GM18951 (cell line): ENCODE measurements around the gene OR2A7.
"Not testable (repeated sequence)": the region's sequence is repeated elsewhere in the genome, so short reads cannot be mapped to it uniquely, and the experiment has no call there.

Experiments
- in situ Hi-C: fragments of 300-500 bp; cut with MboI; formaldehyde crosslinking; loops from one replicate; pipeline ENCODE4 v1.12.0; 2022; ENCODE audit warnings: low sequenced_read_pairs, mixed read lengths, inconsistent platforms; ENCODE audit not compliant: unreplicated experiment

The OR2A7 gene, protein sequence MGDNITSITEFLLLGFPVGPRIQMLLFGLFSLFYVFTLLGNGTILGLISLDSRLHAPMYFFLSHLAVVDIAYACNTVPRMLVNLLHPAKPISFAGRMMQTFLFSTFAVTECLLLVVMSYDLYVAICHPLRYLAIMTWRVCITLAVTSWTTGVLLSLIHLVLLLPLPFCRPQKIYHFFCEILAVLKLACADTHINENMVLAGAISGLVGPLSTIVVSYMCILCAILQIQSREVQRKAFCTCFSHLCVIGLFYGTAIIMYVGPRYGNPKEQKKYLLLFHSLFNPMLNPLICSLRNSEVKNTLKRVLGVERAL

DNA sequence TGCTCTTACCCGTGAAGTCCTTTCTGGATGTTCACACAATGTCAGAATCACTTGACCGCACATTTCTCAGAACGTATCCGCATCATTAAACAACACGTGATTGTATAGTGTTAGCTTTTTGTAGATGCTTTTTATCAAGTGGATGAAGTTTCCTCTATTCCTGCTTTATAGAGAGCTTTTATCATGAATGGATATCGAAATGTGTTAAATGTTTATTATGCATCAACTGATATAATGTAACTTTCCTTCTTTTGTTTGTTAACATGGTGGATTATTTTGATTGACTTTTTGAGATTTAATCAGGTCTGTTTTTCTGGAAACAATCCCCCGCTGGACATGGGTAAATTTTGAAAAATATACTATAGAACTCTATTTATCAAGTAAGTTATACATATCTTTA, at the start of gene OR2A7:
Gene OR2A7 (minus strand): TSS at position 101 of the 400 bp plus-strand sequence. CDS start 5,164 bp downstream, outside the sequence.
- in situ Hi-C loops = not testable (repeated sequence)

DNA sequence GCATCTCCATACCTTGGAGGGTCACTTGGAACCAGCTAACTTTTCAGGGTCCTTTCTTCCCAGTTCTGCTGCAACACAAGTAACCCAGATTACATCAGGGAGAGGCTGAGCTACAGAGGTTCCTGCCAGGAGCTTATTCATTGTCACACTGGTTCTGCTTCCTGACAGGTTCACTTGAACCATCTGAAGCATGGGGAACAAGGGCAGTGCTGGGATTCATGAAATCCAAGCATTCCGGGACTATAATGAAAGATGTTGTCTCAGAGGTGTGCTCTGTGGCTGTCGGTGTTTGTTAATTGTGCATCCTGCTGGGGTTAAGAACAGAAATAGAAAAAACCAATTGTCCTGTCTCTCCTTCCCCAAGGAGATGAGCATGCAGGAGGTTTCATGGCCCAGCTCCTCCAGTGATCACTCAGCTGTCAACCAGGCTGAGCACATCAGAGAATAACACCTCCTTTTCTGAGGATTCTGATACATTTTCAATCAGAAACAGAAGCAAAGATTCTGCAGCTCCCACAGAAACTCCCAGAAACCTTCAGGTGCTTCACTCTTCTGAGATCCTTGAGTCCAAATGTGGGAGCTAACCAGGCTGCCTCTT, 47.4 kb upstream of the OR2A7 start, which contains the start of gene OR2A1:
Gene OR2A1 (plus strand): TSS at position 548 of the 598 bp plus-strand sequence. CDS start 5,706 bp downstream, outside the sequence.
- in situ Hi-C loops = not testable (repeated sequence)

DNA sequence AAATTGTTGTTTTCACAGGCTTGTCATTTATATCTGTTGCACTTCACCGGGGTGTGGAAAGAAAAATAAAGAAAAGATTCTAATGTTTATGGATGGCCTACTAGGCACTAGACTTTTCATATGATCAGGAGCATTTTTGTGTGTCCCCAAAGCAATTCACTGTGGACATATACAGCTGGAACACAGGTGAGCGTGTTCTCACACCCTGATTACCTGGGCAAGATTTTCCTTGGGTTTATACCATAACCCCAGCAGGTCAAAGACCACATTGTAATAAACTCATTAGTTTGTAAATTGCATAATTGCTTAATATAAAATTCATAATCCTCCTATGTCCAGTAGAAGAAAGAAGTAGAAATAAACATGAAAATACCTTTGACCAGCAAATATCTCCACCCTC, 46.6 kb upstream of the OR2A7 start:
- in situ Hi-C loops = not testable (repeated sequence)

DNA sequence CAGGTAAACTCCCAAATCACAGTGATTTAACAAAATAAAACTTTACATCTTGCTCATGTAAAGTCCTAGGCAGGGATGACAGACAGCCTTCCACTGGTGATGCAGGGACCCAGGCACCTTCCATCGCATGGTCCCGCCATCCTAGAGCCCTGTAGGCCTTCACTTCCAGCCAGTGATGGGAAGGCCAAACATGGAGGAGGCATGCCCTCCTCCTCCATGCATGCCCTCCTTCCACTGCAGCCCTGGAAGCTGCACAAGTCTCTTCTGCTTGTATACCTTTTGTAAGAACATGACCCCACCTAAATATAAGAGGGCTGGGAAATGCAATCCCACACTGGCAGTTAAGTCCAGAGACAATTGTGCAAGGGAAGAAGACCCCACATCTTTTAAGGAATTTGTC, 45.1 kb upstream of the OR2A7 start:
- in situ Hi-C loops = not testable (repeated sequence)

DNA sequence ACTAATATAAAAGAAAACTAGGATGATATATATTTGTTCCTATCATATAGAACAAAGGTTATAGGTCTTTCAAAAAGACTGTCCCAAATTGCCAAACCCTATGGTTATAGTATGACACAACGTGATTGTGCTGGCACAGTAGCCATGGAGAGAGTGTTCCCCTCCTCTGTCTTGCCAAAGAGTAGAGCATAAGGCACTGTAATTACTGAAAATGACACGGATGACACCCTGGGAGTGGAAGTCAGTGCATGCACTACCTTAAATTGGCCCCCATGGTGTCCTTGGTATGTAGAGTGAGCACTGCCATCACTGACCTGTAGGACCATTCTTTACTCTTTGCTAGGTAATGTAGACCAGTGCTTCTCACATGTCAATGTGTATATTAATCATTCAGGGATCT, 40.6 kb upstream of the OR2A7 start:
- in situ Hi-C loops = not testable (repeated sequence)

DNA sequence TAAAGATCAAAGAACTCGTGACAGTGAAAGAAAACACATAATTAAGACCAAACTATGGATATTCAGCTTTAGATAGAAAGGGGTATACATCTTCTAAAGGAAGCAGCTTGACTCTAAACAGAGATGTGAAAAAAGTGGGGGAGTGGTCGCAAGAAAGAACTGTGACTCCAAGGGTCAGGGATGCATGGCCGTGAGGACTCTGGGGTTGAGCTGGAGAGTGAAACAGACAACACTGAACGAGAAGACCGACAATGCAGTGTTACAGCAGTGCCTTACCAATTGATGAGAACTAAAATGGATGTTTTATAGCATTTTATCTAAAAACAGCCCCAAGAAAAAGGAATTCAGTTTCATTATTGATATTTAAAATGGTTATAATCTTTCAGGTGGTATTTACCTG, 39.0 kb upstream of the OR2A7 start:
- in situ Hi-C loops = not testable (repeated sequence)

DNA sequence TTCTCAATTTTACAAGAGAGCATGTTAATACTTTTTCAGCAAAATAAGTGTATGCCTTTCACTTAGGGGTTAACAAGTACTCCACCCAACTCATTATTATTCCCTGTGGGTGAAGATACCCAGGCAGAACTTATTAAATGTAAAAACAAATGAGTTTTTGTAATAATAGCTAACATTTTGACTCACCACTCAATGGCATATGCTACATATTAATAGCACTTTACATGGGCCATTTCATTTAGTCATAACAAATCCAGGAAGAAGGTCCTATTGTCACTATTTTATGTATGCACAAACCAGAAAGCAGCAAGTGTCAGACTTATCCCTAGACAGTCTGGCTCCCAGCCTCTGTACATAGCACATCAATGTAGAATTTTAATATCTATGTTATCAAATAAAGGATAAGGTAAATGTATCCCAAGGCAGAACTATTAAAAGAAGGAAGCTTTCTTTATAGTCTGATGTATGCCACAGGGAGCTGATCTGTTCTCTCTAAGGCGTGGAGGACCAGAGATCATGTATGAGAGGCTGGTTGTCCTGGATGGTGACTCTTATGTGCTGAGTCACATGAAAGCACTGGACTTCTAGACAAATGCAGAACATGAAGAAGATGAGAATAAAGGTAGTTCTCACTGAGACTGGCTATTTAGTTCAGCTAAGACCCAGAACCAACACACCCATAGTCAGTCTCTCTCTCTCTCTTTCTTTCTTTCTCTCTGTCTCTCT, 38.1 kb upstream of the OR2A7 start:
- in situ Hi-C loops = not testable (repeated sequence)

DNA sequence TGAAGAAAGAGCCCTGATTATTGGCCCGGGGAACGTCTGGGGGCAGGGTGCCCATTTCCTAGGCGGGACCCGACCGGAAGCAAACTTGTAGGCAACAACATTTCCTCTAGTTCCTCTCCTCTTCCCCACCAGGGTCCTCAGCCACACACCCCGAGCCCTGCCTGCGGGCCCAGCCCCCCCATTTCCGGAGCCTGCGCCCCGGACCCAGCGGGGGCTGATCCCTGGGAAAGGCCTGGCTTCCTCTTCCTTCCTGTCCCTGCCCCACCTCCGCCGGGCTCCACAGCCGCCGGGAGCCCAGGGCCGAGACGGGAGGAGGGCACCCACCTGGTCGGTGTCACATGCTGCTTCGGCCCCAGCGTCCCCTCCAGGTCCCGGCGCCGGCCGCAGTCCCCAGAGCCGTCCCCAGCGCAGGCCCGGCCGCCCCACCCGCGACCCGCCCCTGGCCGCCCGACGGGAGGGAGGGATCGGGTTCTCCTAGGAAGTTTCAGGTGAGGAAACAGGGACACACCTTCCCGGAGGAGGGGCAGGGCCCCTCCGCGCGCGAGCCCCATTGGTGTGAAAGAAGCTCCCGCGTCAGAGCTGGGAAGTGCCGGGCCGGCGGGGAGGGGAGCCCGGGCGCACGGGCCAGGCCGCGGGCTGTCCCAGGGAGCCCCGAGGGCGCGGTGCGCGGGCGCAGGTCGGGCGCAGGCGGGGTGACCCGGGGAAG, 29.4 kb upstream of the OR2A7 start:
- in situ Hi-C loops = loop anchor here (25.0 kb wide), 1 partner anchor 93 kb away; no protein-coding TSS in a partner anchor

DNA sequence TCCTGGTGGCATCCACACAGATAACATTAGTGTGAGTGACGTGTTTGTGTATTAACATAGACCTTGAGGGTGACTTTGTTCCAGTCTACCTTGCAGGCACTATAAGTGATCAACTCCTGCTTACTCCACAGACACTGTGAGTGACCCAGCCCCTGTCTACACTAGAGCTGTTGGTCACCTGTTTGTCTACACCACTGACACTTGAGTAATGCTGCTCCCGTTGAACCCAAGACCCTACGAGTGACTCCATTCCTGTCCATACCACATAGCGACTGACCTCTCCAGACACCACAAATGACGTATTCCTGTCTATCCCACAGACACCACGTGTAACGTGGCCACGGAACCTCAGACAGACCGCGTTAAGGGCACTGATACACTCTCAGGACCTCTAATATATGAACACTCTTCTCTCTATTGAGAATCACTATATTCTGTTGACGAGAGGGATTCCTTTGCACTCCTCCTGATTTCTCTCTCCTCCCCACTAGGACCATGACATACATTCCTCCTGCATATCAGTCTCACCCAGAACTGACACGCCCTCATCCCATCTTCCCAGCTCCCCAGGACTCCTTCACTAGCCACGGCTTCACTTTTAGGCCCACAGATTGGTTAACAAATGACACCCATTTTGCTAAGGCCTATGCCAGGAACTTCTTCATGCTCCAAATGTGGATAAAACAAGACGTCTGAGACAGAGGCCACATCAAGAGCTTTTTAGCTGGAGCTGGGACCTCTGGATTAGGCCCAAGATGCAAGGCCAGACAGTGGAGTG, 28.0 kb upstream of the OR2A7 start:
- in situ Hi-C loops = loop anchor here (25.0 kb wide), 1 partner anchor 95 kb away; no protein-coding TSS in a partner anchor

DNA sequence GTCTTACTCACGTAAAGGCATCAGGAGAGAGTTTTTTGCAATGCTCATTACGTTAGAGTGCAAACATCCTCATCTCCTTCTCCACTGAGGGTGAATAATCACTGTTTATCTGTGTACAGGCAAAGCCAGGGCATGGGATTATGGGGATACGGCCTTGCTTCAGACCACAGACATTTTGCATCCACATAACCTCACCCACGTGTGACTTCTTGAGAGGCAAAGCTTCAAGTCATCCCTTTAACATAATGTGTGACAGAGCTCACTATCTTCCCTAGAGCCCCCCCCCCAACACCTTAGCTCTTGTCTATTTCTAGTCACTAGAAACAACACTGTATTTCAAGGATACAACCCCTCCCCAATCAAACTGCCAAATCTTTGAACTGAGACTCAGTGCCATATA, 27.0 kb upstream of the OR2A7 start:
- in situ Hi-C loops = loop anchor here (25.0 kb wide), 1 partner anchor 96 kb away; no protein-coding TSS in a partner anchor

DNA sequence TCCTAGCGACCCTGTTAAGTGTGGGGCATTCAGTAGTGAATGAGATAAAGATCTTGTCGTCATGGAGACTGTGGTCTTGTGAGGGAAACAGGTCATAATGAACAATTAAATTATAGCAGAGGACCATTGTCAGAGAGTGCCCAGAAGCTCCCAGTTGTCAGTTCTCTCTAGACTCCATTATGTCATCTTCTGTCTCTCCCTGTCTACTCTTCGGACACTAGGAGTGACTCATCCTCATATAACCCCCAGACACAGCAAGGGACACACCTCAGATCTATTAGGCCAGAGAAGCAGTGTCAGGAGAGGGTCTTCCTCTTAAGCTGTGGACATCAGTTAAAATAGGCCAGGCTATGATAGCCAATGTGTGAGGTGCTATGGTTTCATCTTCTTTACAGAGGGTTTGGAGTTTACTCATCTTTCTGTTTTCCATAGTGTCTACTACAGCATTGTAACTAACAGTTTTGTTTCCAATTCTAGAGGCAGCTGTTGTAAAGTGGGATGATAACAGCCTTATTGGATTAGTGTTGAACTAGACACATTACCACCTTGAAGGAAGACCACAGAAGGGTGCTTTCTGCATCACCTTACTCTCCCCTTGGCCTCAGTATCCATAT, 22.7 kb upstream of the OR2A7 start:
- in situ Hi-C loops = loop anchor here (25.0 kb wide), 1 partner anchor 100 kb away; no protein-coding TSS in a partner anchor

DNA sequence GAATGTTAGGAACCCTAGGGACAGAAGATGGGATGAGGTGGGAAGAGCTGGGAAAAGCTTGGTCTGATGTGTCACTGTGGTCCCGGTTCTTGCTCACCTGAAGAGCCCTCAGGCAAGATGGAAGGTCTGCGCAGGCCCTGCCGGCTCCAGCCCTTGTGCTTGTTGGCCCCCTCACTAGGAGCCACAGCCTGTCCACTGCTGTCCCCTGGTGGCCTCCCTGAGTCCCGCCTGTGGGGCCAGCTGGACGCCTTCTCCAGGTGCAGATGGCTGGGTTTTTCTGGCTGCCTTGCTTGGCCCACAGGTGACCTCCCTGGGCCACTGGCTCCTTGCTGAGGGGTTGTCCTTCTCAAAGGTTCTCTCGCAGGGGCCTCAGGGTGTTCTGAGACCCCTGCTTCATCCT, 19.1 kb upstream of the OR2A7 start:
- in situ Hi-C loops = loop anchor here (25.0 kb wide), 1 partner anchor 104 kb away; no protein-coding TSS in a partner anchor

DNA sequence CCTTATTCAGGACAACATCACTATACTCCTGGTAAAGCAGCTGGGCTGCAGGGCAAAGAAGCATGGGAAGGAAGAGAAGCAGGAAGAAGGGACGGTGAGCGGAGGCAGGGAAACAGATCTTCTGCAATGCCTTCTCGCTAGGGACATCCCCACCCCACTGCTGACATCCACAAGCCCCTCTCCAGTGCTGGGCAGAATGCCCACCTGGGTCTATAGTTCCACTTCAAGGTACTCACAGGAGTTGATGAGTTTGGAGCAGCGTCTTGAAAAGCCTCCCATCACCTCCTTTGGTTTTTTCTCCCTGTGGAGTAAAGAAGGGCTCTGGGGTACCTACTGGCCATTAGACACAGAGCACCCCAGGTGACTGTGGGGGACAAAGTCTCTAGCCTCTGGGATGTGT, 17.9 kb upstream of the OR2A7 start:
- in situ Hi-C loops = loop anchor here (25.0 kb wide), 1 partner anchor 105 kb away; no protein-coding TSS in a partner anchor

DNA sequence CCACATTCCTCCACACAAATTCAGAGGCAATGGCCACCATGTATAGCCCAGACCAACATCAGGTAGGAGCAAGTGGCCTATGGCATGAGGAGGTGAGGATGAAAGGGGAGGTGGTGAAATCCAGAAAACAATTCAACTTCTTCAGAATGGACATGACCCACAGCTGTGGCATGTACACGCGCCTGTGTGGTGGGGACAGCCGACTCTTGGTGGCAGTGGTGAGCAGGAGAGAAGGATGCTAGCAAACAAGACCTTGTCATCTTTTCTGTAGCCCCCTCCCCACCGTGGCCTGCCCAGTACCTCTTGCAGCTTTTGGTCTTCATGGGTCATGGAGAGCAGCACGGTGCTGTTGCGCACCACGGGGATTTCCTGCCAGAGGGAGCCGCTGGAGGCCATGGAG, 17.4 kb upstream of the OR2A7 start:
- in situ Hi-C loops = loop anchor here (25.0 kb wide), 1 partner anchor 105 kb away; no protein-coding TSS in a partner anchor

DNA sequence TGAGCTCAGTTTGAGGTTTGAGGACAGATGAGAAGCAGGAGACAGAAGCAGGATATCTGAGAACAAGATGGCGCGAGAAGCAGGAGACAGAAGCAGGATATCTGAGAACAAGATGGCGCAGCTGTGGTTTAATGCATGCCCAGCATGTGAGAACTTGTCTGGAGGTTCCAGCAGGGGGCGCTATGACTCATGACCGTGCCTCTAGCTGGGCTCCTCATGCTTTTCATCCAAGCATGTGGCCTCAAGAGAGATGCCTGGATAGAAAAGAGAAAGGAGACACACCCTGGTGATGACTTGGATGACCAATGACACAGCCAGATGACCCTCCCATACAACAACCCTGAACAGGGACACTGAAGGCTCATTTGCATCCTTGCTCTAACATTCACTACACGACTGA, 15.4 kb upstream of the OR2A7 start:
- in situ Hi-C loops = loop anchor here (25.0 kb wide), 1 partner anchor 107 kb away; no protein-coding TSS in a partner anchor

DNA sequence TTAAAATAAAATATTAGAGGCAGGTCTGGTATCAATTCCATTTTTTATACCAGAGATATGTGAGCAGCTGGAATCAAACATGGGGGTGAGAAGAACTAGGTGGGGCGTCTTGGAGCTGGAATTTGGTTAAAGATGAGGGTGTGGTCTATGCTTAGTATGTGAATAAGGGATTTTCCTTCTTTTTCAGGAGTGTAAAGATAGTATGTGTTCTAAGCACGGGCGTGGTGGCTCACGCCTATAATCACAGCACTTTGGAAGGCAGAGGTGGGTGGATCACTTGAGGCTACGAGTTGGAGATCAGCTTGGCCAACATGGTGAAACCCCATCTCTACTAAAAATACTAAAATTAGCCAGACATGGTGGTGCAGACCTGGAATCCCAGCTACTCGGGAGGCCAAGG, 10.7 kb upstream of the OR2A7 start:
- in situ Hi-C loops = loop anchor here (25.0 kb wide), 1 partner anchor 112 kb away; no protein-coding TSS in a partner anchor

DNA sequence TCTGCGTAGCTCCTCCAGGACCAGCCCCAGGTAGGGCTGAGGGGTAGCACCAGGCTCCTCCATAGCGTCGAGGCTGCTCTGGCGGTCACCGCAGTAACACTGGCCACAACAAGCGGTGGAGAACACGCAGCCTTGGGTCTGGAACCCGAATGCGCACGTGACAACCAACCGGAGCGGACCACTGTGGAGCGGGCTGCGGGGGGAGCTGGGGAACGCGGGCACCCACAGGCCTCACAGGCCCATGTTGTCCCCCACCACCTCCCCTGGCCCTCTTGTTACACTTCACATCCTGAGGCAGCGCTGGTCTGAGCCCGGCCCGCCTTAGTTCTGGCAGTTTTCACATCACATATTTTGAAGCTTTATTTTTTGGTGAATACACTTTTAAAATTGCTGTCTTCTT, 4.6 kb upstream of the OR2A7 start, which contains the start of gene CTAGE8:
Gene CTAGE8 (minus strand): TSS at position 101 of the 400 bp plus-strand sequence. CDS start 38 bp downstream, at position 63.
- in situ Hi-C loops = not testable (repeated sequence)

DNA sequence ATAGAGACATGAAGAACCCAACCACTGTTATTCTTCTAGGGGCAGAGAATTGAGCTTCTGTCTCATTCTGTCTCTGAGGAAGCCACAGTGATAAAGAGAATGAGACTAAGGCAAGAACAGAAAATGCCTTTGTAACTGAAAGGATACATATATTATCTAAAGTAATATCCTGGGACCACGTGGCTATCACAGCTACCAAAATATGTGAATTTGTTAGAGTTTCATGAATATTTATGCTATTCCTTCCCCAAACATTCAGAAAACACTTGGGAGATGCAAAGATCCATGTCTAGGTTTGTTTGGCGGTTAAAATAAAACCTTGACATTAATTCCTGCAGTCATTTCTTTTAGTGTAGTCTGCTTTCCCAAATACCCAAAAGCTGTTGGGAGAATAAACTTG, 2.5 kb downstream of the OR2A7 start:
- in situ Hi-C loops = not testable (repeated sequence)
